A549 (cell line): ENCODE results near the gene TMEM200C. TPM values are rescaled to one million over a fixed set of nuclear protein-coding genes. Genes with fewer than 3 reads are reported as not detected.

Source experiments
- ATAC-seq, 2 experiments: fragments of 200-7000 bp in 1 of 2; fragments of >200 bp in 1 of 2; cut with Nextera tagmentation in 1 of 2; cut with Tn5 transposase in 1 of 2; 3 replicates each; pipeline versions ENCODE4 v1.8.0 to v1.9.1; 2018 to 2020; ENCODE audit warnings: mild to moderate bottlenecking in 1 of 2, moderate library complexity in 1 of 2
- CTCF ChIA-PET: fragments of 300-600 bp; sonication (Branson Sonifier 250); formaldehyde crosslinking; extraction: SDS; loops from one replicate; lab custom pipeline; 2021; ENCODE audit warnings: antibody characterized with exemption, inconsistent platforms; lab: Yijun Ruan, JAX
- POLR2A ChIA-PET: fragments of 350-600 bp; formaldehyde crosslinking; extraction: SDS; loops from one replicate; lab custom pipeline; 2021; ENCODE audit warnings: antibody characterized with exemption, inconsistent platforms; lab: Yijun Ruan, JAX
- DNase-seq, 2 experiments: peaks; one replicate each; pipeline versions ENCODE4 v3.0.0 to v3.0.0-alpha.2; 2011 to 2016; ENCODE audit warnings: low read depth in 1 of 2, low spot score in 1 of 2
- FAIRE-seq: peaks from 2 replicates; lab custom pipeline; 2011; peaks lifted over from hg19 to GRCh38; lab: Jason Lieb, UNC
- H3K27ac ChIP-seq, 2 experiments: fragments of >200 bp; sonication (Bioruptor Twin); formaldehyde crosslinking; 3 replicates each; pipeline ENCODE4 v1.5.1; 2016 to 2017
- H3K4me1 ChIP-seq: fragments of >200 bp; sonication (Bioruptor Twin); formaldehyde crosslinking; 3 replicates; pipeline ENCODE4 v1.6.1; 2016
- H3K4me2 ChIP-seq: fragments of >200 bp; sonication (Bioruptor Twin); formaldehyde crosslinking; 3 replicates; pipeline ENCODE4 v1.6.1; 2016
- H3K4me3 ChIP-seq: fragments of >200 bp; sonication (Bioruptor Twin); formaldehyde crosslinking; 3 replicates; pipeline ENCODE4 v1.5.1; 2016
- H3K9me3 ChIP-seq: fragments of >200 bp; sonication (Bioruptor Twin); formaldehyde crosslinking; 3 replicates; pipeline ENCODE4 v1.6.1; 2016
- CBX8 ChIP-seq: fragments of 200-600 bp; sonication (generic); IDR thresholded peaks from 2 replicates; pipeline ENCODE4 v1.6.1; 2016
- CHD2 ChIP-seq: fragments of 150-350 bp; IDR thresholded peaks from 2 replicates; pipeline ENCODE4 v1.6.1; 2014; ENCODE audit warnings: low read length; ENCODE audit not compliant: partially characterized antibody
- CTCF ChIP-seq: fragments of >200 bp; sonication (Bioruptor Twin); formaldehyde crosslinking; IDR thresholded peaks from 3 replicates; pipeline ENCODE4 v1.5.1; 2016
- E2F6 ChIP-seq: IDR thresholded peaks from 2 replicates; pipeline ENCODE4 v1.6.1; 2012; ENCODE audit warnings: low read depth, borderline replicate concordance
- EHF ChIP-seq: fragments of 250-450 bp; sonication (Bioruptor Pico); IDR thresholded peaks from 2 replicates; pipeline ENCODE4 v1.5.0; 2020; ENCODE audit warnings: mild to moderate bottlenecking
- EHMT2 ChIP-seq: fragments of 200-600 bp; sonication (generic); IDR thresholded peaks from 2 replicates; pipeline ENCODE4 v1.6.1; 2016; ENCODE audit warnings: antibody characterized with exemption, low read depth, mild to moderate bottlenecking, moderate library complexity
- ELK1 ChIP-seq: fragments of 150-350 bp; IDR thresholded peaks from 2 replicates; pipeline ENCODE4 v1.6.1; 2014; ENCODE audit warnings: low read depth, mild to moderate bottlenecking, low read length
- FOXS1 ChIP-seq: fragments of 250-450 bp; sonication (Bioruptor Pico); IDR thresholded peaks from 2 replicates; pipeline ENCODE4 v1.5.0; 2020; ENCODE audit warnings: mild to moderate bottlenecking, moderate library complexity
- GATA3 ChIP-seq: IDR thresholded peaks from 2 replicates; pipeline ENCODE4 v1.6.1; 2012; ENCODE audit warnings: borderline replicate concordance
- HDAC2 ChIP-seq: fragments of 200-600 bp; sonication (generic); IDR thresholded peaks from 2 replicates; pipeline ENCODE4 v1.6.1; 2016
- HOXB13 ChIP-seq: fragments of 250-450 bp; sonication (Bioruptor Pico); IDR thresholded peaks from 2 replicates; pipeline ENCODE4 v1.5.0; 2020; ENCODE audit warnings: low read depth, mild to moderate bottlenecking, moderate library complexity
- MAFK ChIP-seq: fragments of 450-650 bp; IDR thresholded peaks from 2 replicates; pipeline ENCODE4 v1.6.1; 2014; ENCODE audit not compliant: partially characterized antibody
- MAZ ChIP-seq: fragments of 150-350 bp; IDR thresholded peaks from 2 replicates; pipeline ENCODE4 v1.6.1; 2014; ENCODE audit warnings: antibody characterized with exemption, low read depth, low read length, borderline replicate concordance
- POLR2AphosphoS2 ChIP-seq: conservative IDR thresholded peaks from 2 replicates; pipeline ENCODE4 v1.6.1; 2012; ENCODE audit warnings: low read length, improper control_type of control experiment, inconsistent platforms
- RAD21 ChIP-seq, 2 experiments: fragments of >200 bp in 1 of 2; sonication (Bioruptor Twin) in 1 of 2; formaldehyde crosslinking in 1 of 2; IDR thresholded peaks in 1 of 2; conservative IDR thresholded peaks in 1 of 2; 2 replicates in 1 of 2; 3 replicates in 1 of 2; pipeline ENCODE4 v1.6.1; 2012 to 2018; ENCODE audit warnings: inconsistent platforms in 1 of 2
- RCOR1 ChIP-seq: fragments of 150-350 bp; IDR thresholded peaks from 2 replicates; pipeline ENCODE4 v1.6.1; 2014; ENCODE audit warnings: antibody characterized with exemption, low read length, low read depth
- REST ChIP-seq: fragments of 200-600 bp; sonication (generic); IDR thresholded peaks from 2 replicates; pipeline ENCODE4 v1.6.1; 2016; ENCODE audit warnings: antibody characterized with exemption, mild to moderate bottlenecking, moderate library complexity
- RFX5 ChIP-seq: fragments of 450-650 bp; IDR thresholded peaks from 2 replicates; pipeline ENCODE4 v1.7.1; 2014; ENCODE audit warnings: antibody characterized with exemption, mild to moderate bottlenecking, moderate library complexity
- SMC3 ChIP-seq: fragments of >200 bp; sonication (Bioruptor Twin); formaldehyde crosslinking; IDR thresholded peaks from 3 replicates; pipeline ENCODE4 v1.6.1; 2018; ENCODE audit warnings: inconsistent platforms
- TFCP2L1 ChIP-seq: fragments of 250-450 bp; sonication (Bioruptor Pico); IDR thresholded peaks from 2 replicates; pipeline ENCODE4 v1.5.0; 2021; ENCODE audit warnings: mild to moderate bottlenecking
- WGBS: methylation state at CpG from one replicate; pipeline ENCODE4 v1.1.6; 2017; ENCODE audit errors: missing lambda C conversion rate; 5-methylcytosine and 5-hydroxymethylcytosine counted together
- polyA plus RNA-seq, 4 experiments: library from polyadenylated mRNA; depleted of rRNA in 3 of 4; stranded (reverse); fragments of >200 nt; fragmentation: RNase III in 1 of 4; extraction: RNeasy Plus Mini Kit Qiagen cat#74134 plus additional on column Dnase treatment in 1 of 4; gene quantifications; 2 replicates in 3 of 4; 3 replicates in 1 of 4; pipeline ENCODE4 v1.2.3, GENCODE V29; 2011 to 2017

The TMEM200C gene
- polyA plus RNA-seq, 2 of the 4 experiments (the other 2 are of a cell fraction): not detected

- H3K4me1 ChIP-seq: no peaks in the 10 kb centered on the region
- ATAC-seq: no peak
- H3K9me3 ChIP-seq: no peaks in the 10 kb centered on the region
- no peak for TF ChIP-seq POLR2AphosphoS2
- TF ChIP-seq, all 56 proteins: peak for 0
- CTCF ChIA-PET: no interaction called here
- H3K27ac ChIP-seq: no peak overlapping the region
- H3K4me3 ChIP-seq: no peak overlapping the region
- POLR2A ChIA-PET: no interaction called here
- DNase-seq (no peak), FAIRE-seq (no peak)
- whole genome bisulfite sequencing: 0% methylated on average over 1 of the region's 1 CpG
- no peak overlapping the region for H3K4me2 ChIP-seq
These were observed 10.9 kb downstream of the TMEM200C start for GRCh38 chr18:5884375-5884774.

GRCh38 chr18:5879479-5879882 lies 15.8 kb downstream of the TMEM200C start:
- ATAC-seq (no peak), DNase-seq (peak in 1 of 2 experiments; percentile 19), FAIRE-seq (no peak)
- Histone ChIP-seq H3K27ac (no peak overlapping the region), H3K9me3 (no peaks in the 10 kb centered on the region), H3K4me3 (no peak overlapping the region), H3K4me1 (no peaks in the 10 kb centered on the region), H3K4me2 (no peak overlapping the region)
- ChIA-PET CTCF (interaction anchor here (0.7 to 3.4 kb wide), 14 partner anchors 9 to 1007 kb away, joined by 3 to 13 read pairs (median 4); no protein-coding TSS in a partner anchor), POLR2A (no interaction called here)
- TF ChIP-seq CTCF (peak; percentile 60), SMC3 (peak; percentile 74), FOXS1 (CRISPR knock-in tag) (no peak), RAD21 (conservative IDR thresholded peaks at IDR 0.05 in 1 of 2, IDR thresholded peaks at IDR 0.05 in 1 of 2) (peak; percentile 65 to 67)

- H3K4me3 ChIP-seq: no peak overlapping the region
- CTCF ChIA-PET: interaction anchor here (1.3 to 3.6 kb wide), 4 partner anchors 8 to 1010 kb away, joined by 3 to 12 read pairs (median 12); no protein-coding TSS in a partner anchor
- TF ChIP-seq ELK1: no peak
- no peak for DNase-seq
- no peak for ATAC-seq
- no peak overlapping the region for H3K4me2 ChIP-seq
- no peak overlapping the region for H3K27ac ChIP-seq
- H3K9me3 ChIP-seq: no peaks in the 10 kb centered on the region
- FAIRE-seq: no peak
- no peaks in the 10 kb centered on the region for H3K4me1 ChIP-seq
- POLR2A ChIA-PET: no interaction called here
These were observed 18.4 kb downstream of the TMEM200C start for GRCh38 chr18:5876891-5877290.

- Histone ChIP-seq H3K9me3 (no peaks in the 10 kb centered on the region), H3K27ac (no peak overlapping the region)
- no peak for ATAC-seq
- POLR2A ChIA-PET: no interaction called here
- no peak for TF ChIP-seq RCOR1
- TF ChIP-seq GATA3: no peak
- TF ChIP-seq MAFK: peak; percentile 14
- no peak for TF ChIP-seq TFCP2L1 (CRISPR knock-in tag)
- no peak for TF ChIP-seq HDAC2
- no peak for TF ChIP-seq RFX5
- no peak for TF ChIP-seq EHMT2
- no peak for TF ChIP-seq CHD2
- TF ChIP-seq, all 56 proteins: peak for 1
- Histone ChIP-seq H3K4me3 (no peak overlapping the region), H3K4me1 (no peaks in the 10 kb centered on the region), H3K4me2 (no peak overlapping the region)
- CTCF ChIA-PET: interaction anchor here (3.6 kb wide), 1 partner anchor 16 kb away, joined by 11 read pairs; no protein-coding TSS in a partner anchor
- FAIRE-seq (no peak), DNase-seq (no peak)
These were observed 21.0 kb downstream of the TMEM200C start for GRCh38 chr18:5874336-5874735.

GRCh38 chr18:5872886-5873285 lies 22.4 kb downstream of the TMEM200C start:
- no peak overlapping the region for H3K4me3 ChIP-seq
- H3K4me2 ChIP-seq: no peak overlapping the region
- no peak for ATAC-seq
- no peaks in the 10 kb centered on the region for H3K9me3 ChIP-seq
- 4% methylated on average over 3 of the region's 3 CpGs for WGBS
- ChIA-PET POLR2A (no interaction called here), CTCF (no interaction called here)
- DNase-seq: no peak
- no peak overlapping the region for H3K27ac ChIP-seq
- no peak for FAIRE-seq
- no peaks in the 10 kb centered on the region for H3K4me1 ChIP-seq
- TF ChIP-seq ELK1 (no peak), EHF (CRISPR knock-in tag) (no peak), CBX8 (no peak), REST (no peak), MAZ (no peak), E2F6 (no peak), HOXB13 (CRISPR knock-in tag) (no peak)
